Calu3 (cell line): ENCODE data around the gene USP3. TPM values are rescaled to one million over a fixed set of nuclear protein-coding genes. Genes with fewer than 3 reads are reported as not detected.
A peak's percentile ranks its signal among the peaks of the same experiment; 100 is the strongest.

Experiments
- Bru-seq: library from RNA; stranded (reverse); fragments of 400-500 nt; gene quantifications from one replicate; lab custom pipeline; 2021; lab: Mats Ljungman, UMichigan
- BruChase-seq, 2 experiments: library from RNA; stranded (reverse); fragments of 400-500 nt; gene quantifications; one replicate each; lab custom pipeline; 2021; lab: Mats Ljungman, UMichigan
- BruUV-seq: library from RNA; stranded (reverse); fragments of 400-500 nt; replicated peaks from 2 replicates; lab custom pipeline; 2021; lab: Mats Ljungman, UMichigan
- CTCF ChIA-PET: fragments of 300-600 bp; sonication (Branson Sonifier 250); formaldehyde crosslinking; loops from one replicate; lab custom pipeline; 2022; ENCODE audit warnings: antibody characterized with exemption; lab: Charles Lee
- DNase-seq: peaks from one replicate; pipeline ENCODE4 v3.0.0; 2022
- H3K27ac Mint-ChIP-seq: one replicate; pipeline ENCODE4 v1.8.0; 2022; ENCODE audit warnings: mixed read lengths; ENCODE audit not compliant: unreplicated experiment
- H3K27me3 Mint-ChIP-seq: one replicate; pipeline ENCODE4 v1.8.0; 2022; ENCODE audit warnings: mixed read lengths; ENCODE audit not compliant: unreplicated experiment
- H3K36me3 Mint-ChIP-seq: one replicate; pipeline ENCODE4 v1.8.0; 2022; ENCODE audit warnings: mild to moderate bottlenecking, moderate library complexity, mixed read lengths; ENCODE audit not compliant: insufficient read depth, unreplicated experiment
- H3K4me1 Mint-ChIP-seq: one replicate; pipeline ENCODE4 v1.8.0; 2022; ENCODE audit warnings: mild to moderate bottlenecking, low read depth, mixed read lengths; ENCODE audit not compliant: unreplicated experiment
- H3K4me3 Mint-ChIP-seq: one replicate; pipeline ENCODE4 v1.8.0; 2022; ENCODE audit warnings: mild to moderate bottlenecking, low read depth, moderate library complexity, mixed read lengths; ENCODE audit not compliant: unreplicated experiment
- H3K9me3 Mint-ChIP-seq: one replicate; pipeline ENCODE4 v1.8.0; 2022; ENCODE audit warnings: low read depth, mixed read lengths; ENCODE audit not compliant: unreplicated experiment
- intact Hi-C: fragments of 100-400 bp; cut with micrococcal nuclease; formaldehyde crosslinking; loops from one replicate; pipeline ENCODE4 v1.10.0; 2022; ENCODE audit not compliant: unreplicated experiment
- long read RNA-seq: library from polyadenylated mRNA; stranded (forward); transcript quantifications from one replicate; pipeline ENCODE4 v2.0.0, GENCODE V29; 2022
- total RNA-seq: library from RNA; stranded (reverse); gene quantifications from 2 replicates; pipeline ENCODE4 v1.2.3, GENCODE V29; 2022
- TF ChIP-seq, protein P1 (sequence below): fragments of 200-600 bp; IDR thresholded peaks from one replicate; pipeline ENCODE4 v1.8.0; 2022; ENCODE audit warnings: antibody characterized with exemption; ENCODE audit not compliant: unreplicated experiment

The USP3 gene, protein sequence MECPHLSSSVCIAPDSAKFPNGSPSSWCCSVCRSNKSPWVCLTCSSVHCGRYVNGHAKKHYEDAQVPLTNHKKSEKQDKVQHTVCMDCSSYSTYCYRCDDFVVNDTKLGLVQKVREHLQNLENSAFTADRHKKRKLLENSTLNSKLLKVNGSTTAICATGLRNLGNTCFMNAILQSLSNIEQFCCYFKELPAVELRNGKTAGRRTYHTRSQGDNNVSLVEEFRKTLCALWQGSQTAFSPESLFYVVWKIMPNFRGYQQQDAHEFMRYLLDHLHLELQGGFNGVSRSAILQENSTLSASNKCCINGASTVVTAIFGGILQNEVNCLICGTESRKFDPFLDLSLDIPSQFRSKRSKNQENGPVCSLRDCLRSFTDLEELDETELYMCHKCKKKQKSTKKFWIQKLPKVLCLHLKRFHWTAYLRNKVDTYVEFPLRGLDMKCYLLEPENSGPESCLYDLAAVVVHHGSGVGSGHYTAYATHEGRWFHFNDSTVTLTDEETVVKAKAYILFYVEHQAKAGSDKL
- 70.7 and 80.8 TPM in 2 replicates for total RNA-seq
- Bru-seq, nascent RNA, result percentile 95 among the genes with signal in this experiment
- BruChase-seq, experiment 1, labeled RNA remaining after a 6-hour chase, result percentile 86 among the genes with signal in this experiment
- BruChase-seq, experiment 2, labeled RNA remaining after a 2-hour chase, result percentile 87 among the genes with signal in this experiment
- long read RNA-seq, full-length matches to known transcripts, result 33 of 44 reads
- long read RNA-seq, partial matches to known transcripts, result 2 of 44 reads
- long read RNA-seq, other reads (novel, unspliced or antisense), result 9 of 44 reads

DNA sequence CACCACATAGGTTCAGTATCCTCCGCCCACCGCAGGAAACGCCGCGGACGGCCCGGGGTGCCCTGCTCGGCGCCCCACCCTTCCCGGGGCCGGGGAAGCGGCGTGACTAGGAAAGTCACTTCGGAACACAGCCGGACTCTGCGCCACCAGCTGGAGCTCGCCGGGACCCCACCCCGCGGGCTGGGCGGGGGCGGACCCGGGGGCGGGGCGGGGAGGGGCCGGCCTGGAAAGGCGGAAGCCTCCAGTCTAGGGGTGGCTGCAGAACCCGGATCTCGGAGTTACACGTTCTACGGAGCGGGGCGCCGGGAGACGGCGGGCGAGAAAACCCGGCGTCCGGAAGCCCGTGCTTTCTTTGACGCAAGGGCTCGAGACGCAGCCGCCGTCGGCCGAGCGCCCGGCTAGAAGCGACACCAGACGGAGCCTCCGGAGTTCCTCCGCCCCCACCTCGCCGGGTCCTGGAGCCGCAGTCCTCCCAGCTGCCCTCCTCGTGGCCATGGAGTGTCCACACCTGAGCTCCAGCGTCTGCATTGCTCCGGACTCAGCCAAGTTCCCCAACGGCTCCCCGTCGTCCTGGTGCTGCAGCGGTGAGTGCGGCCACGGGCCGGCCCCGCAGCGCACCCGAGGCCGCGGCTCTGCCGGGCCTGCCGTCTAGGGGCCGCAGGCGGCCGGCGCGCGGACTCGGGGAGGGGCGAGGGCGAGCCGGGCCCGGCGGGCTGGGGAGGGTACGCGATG is at the start of gene USP3:
USP3 (plus strand) TSS at position 347 of the 732 bp plus-strand sequence; CDS start at position 494, 147 bp downstream.
- Mint-ChIP-seq H3K36me3 (peaks cover 49% of the 10 kb centered on the region), H3K4me3 (peak within 1 kb of the TSS; percentile 88), H3K9me3 (no peaks in the 10 kb centered on the region), H3K27me3 (no peaks in the 10 kb centered on the region), H3K27ac (peak within 1 kb of the TSS; percentile 97), H3K4me1 (peaks cover 77% of the 10 kb centered on the region)
- DNase-seq, result peak; percentile 97
- CTCF ChIA-PET, result interaction anchor here (0.6 to 3.9 kb wide), 10 partner anchors 14 to 114 kb away, joined by 3 to 30 read pairs (median 6); no protein-coding TSS in a partner anchor
- intact Hi-C loops, result no loop called here
- BruUV-seq, result no TSS peak
- TF ChIP-seq, protein P1, sequence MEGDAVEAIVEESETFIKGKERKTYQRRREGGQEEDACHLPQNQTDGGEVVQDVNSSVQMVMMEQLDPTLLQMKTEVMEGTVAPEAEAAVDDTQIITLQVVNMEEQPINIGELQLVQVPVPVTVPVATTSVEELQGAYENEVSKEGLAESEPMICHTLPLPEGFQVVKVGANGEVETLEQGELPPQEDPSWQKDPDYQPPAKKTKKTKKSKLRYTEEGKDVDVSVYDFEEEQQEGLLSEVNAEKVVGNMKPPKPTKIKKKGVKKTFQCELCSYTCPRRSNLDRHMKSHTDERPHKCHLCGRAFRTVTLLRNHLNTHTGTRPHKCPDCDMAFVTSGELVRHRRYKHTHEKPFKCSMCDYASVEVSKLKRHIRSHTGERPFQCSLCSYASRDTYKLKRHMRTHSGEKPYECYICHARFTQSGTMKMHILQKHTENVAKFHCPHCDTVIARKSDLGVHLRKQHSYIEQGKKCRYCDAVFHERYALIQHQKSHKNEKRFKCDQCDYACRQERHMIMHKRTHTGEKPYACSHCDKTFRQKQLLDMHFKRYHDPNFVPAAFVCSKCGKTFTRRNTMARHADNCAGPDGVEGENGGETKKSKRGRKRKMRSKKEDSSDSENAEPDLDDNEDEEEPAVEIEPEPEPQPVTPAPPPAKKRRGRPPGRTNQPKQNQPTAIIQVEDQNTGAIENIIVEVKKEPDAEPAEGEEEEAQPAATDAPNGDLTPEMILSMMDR, result no peak

DNA sequence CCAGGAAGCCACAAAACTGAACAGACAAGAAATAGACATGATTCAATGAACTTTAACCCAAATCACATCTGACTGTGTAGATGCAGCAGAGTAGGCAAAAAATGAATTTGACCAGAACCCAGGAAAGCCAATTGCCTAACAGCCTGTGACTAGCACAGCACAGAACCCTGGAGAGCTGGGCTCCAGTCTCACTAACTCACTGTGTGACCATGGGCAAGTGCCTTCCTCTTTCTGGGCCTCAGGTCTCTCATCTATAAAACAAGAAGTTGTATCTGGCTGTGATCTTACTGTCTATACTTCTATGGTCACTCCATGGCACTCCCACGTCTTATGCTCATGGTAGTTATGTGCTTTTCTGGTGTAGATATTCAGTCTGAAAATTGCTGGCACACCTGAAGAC is 48.1 kb upstream of the USP3 start:
- Mint-ChIP-seq H3K27ac (no peak overlapping the region), H3K4me3 (no peak overlapping the region), H3K9me3 (peaks cover 3% of the 10 kb centered on the region), H3K36me3 (peaks cover 12% of the 10 kb centered on the region), H3K27me3 (no peaks in the 10 kb centered on the region), H3K4me1 (peaks cover 20% of the 10 kb centered on the region)
- no TSS peak for BruUV-seq
- TF ChIP-seq, protein P1, result no peak
- intact Hi-C loops, result no loop called here
- CTCF ChIA-PET, result no interaction called here
- no peak for DNase-seq

DNA sequence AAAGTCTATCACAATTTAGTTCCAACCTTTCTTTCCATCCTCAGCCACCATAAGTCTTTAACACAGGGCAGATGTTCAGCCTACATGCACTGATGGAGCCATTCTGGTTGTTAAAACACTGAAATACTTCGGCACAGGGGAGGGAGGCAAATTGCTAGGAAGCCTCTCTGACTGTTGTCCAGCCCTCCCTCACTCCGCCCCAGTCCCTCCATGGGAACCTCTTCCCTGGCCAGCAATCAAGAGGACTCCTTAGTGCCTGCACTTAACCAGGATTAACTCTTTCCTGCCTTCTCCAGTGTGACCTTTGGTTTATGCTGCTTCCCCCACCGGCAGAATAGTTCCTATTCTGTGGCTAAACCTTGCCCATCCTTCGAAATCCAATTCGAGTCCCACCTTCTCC is 47.0 kb upstream of the USP3 start:
- no TSS peak for BruUV-seq
- Mint-ChIP-seq H3K9me3 (peaks cover 3% of the 10 kb centered on the region), H3K27ac (no peak overlapping the region), H3K4me3 (no peak overlapping the region), H3K27me3 (no peaks in the 10 kb centered on the region), H3K4me1 (peaks cover 31% of the 10 kb centered on the region), H3K36me3 (peaks cover 23% of the 10 kb centered on the region)
- intact Hi-C loops, result no loop called here
- DNase-seq, result no peak
- CTCF ChIA-PET, result interaction anchor here (1.2 kb wide), 1 partner anchor 10 kb away, joined by 3 read pairs; no protein-coding TSS in a partner anchor
- TF ChIP-seq, protein P1, result no peak

DNA sequence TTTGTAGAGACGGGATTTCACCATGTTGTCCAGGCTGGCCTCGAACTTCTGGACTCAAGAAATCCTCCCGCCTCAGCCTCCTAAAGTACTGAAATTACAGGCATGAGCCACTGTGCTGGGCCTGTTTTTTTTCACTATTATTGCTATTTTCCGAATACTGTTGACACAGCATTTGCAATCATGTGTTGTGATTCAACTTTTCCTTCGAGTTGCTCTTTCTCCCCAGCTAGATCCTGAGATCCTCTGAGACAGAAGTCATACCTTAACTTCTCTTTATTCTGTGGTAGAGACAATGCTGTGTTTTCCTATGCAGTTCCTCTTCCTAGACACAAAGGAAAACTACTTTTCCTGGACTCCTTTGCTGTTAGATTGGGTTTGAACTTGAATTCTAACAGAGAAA is 46.4 kb upstream of the USP3 start:
- intact Hi-C loops, result no loop called here
- TF ChIP-seq, protein P1, result no peak
- H3K27me3 Mint-ChIP-seq, result no peaks in the 10 kb centered on the region
- no peak overlapping the region for H3K4me3 Mint-ChIP-seq
- peaks cover 27% of the 10 kb centered on the region for H3K36me3 Mint-ChIP-seq
- no TSS peak for BruUV-seq
- H3K27ac Mint-ChIP-seq, result no peak overlapping the region
- H3K4me1 Mint-ChIP-seq, result peaks cover 38% of the 10 kb centered on the region
- H3K9me3 Mint-ChIP-seq, result peaks cover 3% of the 10 kb centered on the region
- CTCF ChIA-PET, result no interaction called here
- no peak for DNase-seq
